ENCODE data around the gene UHRF1. TPM values are rescaled to one million over a fixed set of nuclear protein-coding genes. Genes with fewer than 3 reads are reported as not detected.

UHRF1 gene
- total RNA-seq, 3 donors from 2014 or later (not counting 1 experiment from before 2014, with no cell fraction given), result 2.8 to 4.6 (median 4.1) TPM

DNA sequence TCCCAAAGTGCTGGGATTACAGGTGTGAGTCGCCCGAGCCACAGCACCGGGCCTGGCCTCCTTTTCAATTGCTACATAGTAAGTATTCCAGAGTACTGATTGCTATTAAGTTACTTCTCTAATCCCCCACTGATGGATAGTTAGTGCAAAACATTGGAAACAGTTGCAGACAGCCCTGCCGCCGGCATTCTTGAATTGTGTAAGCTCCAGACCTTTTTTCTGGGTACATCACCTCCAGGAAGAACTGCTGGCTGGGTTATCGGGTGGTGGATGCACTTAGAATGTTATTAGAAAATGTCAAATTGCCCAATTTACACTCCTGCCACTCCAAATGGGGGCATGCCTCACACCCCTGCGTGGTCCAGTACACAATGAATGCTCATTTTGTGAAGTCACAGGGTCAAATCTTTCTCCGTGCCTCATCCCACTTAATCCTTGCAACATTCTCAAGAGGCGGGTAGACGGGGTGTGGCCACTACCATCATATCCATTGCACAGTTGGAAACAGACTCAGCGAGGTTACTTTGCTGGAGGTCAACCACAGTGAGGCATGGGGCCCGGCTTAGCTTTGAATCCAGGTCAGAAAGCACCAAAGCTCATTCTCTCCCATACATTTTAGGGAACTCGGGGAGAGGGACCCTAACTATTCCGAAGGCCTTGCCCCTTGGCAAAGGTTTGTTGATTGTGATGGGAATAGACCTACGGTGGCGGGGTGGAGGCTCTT, 58.6 kb downstream of the UHRF1 start:
- Histone ChIP-seq H3K27me3 (ENCODE audit: control insufficient read depth, insufficient read depth, low read length) (no peaks in the 10 kb centered on the region), H3K4me1 (ENCODE audit: control insufficient read depth, insufficient read depth, low read length) (peaks cover 33% of the 10 kb centered on the region), H3K4me3 (ENCODE audit: low read length) (peak overlapping the region; percentile 16), H3K36me3 (ENCODE audit: control insufficient read depth, insufficient read depth, low read length) (no peaks in the 10 kb centered on the region), H3K27ac (ENCODE audit: low read length) (peak overlapping the region; percentile 58), H3K9me3 (ENCODE audit: control insufficient read depth, insufficient read depth, low read length) (no peaks in the 10 kb centered on the region)
- Mint-ChIP-seq H3K27me3 (ENCODE audit: low read depth in 2 of 2) (no peaks in the 10 kb centered on the region), H3K4me3 (peak overlapping the region; percentile 88), H3K27ac (peak overlapping the region; percentile 94 to 97), H3K36me3 (no peaks in the 10 kb centered on the region), H3K4me1 (peaks cover 30 to 41% of the 10 kb centered on the region in 2 donors), H3K9me3 (no peaks in the 10 kb centered on the region)
- TF ChIP-seq, protein P1, sequence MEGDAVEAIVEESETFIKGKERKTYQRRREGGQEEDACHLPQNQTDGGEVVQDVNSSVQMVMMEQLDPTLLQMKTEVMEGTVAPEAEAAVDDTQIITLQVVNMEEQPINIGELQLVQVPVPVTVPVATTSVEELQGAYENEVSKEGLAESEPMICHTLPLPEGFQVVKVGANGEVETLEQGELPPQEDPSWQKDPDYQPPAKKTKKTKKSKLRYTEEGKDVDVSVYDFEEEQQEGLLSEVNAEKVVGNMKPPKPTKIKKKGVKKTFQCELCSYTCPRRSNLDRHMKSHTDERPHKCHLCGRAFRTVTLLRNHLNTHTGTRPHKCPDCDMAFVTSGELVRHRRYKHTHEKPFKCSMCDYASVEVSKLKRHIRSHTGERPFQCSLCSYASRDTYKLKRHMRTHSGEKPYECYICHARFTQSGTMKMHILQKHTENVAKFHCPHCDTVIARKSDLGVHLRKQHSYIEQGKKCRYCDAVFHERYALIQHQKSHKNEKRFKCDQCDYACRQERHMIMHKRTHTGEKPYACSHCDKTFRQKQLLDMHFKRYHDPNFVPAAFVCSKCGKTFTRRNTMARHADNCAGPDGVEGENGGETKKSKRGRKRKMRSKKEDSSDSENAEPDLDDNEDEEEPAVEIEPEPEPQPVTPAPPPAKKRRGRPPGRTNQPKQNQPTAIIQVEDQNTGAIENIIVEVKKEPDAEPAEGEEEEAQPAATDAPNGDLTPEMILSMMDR (IDR thresholded peaks at IDR 0.05), result no peak
- DNase-seq, result no peak
- ATAC-seq, result no peak
- 79% methylated on average over 12 of the region's 16 CpGs for WGBS (ENCODE audit: insufficient coverage)
- intact Hi-C loops (cut with micrococcal nuclease), result loop anchor here (1.0 to 2.0 kb wide), 3 partner anchors 53 to 177 kb away; partner anchors contain the start of gene FEM1A

DNA sequence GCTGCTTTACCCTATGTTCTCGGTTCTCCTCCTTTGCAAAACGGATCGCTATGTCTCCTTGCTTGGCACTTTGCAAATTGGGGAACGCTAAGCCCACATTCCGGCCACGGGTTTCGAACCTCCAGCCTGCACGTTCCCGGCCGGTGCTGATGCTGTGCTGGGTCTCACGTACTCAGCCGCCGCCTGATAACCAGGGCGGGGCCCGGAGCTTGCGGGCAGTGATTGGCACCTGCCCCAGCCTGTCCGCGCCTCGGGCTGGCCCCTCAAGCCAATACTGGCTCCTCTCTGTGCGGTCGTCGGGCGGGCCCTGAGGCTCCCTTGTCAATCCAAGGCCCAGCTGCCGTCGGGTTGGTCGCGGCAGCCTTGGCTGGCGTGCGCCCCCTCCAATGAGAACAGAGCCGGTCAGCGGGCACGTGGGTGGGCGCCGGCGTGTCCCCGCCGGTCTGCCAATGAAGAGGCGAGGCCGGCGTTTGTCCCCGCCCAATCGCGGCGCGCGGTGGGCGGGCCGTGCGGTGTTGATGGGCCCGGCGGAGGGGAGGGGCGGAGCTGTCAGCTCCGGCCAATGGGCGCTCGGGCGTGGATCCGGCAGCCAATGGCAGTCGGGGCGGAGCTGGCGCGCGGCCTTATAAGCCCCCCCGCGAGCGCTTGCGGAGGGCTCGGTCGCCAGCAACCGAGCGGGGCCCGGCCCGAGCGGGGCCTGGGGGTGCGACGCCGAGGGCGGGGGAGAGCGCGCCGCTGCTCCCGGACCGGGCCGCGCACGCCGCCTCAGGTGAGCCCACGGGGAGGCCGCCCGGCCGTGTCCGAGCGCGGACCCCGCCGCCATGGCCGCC, 59.4 kb downstream of the UHRF1 start, which contains the start of gene KDM4B:
KDM4B (plus strand) TSS at position 652 of the 830 bp plus-strand sequence. CDS start 63,778 bp downstream, outside the sequence.
- intact Hi-C loops (cut with micrococcal nuclease), result loop anchor here (1.0 to 2.0 kb wide), 3 partner anchors 54 to 178 kb away; partner anchors contain the start of gene FEM1A
- TF ChIP-seq, protein P1 (IDR thresholded peaks at IDR 0.05), result no peak
- Mint-ChIP-seq H3K4me3 (peak within 1 kb of the TSS; percentile 90), H3K9me3 (no peaks in the 10 kb centered on the region), H3K27ac (peak within 1 kb of the TSS; percentile 94 to 97), H3K27me3 (ENCODE audit: low read depth in 2 of 2) (no peaks in the 10 kb centered on the region), H3K36me3 (no peaks in the 10 kb centered on the region), H3K4me1 (peaks cover 32 to 41% of the 10 kb centered on the region in 2 donors)
- Histone ChIP-seq H3K9me3 (ENCODE audit: control insufficient read depth, insufficient read depth, low read length) (no peaks in the 10 kb centered on the region), H3K27ac (ENCODE audit: low read length) (peak within 1 kb of the TSS; percentile 58), H3K4me1 (ENCODE audit: control insufficient read depth, insufficient read depth, low read length) (peaks cover 33% of the 10 kb centered on the region), H3K36me3 (ENCODE audit: control insufficient read depth, insufficient read depth, low read length) (no peaks in the 10 kb centered on the region), H3K4me3 (ENCODE audit: low read length) (peak within 1 kb of the TSS; percentile 51), H3K27me3 (ENCODE audit: control insufficient read depth, insufficient read depth, low read length) (no peaks in the 10 kb centered on the region)
- ATAC-seq, result peak; percentile 87 to 97 (median 89)
- DNase-seq, result peak; percentile 99
- under 1% methylated on average over 96 of the region's 96 CpGs for WGBS (ENCODE audit: insufficient coverage)

DNA sequence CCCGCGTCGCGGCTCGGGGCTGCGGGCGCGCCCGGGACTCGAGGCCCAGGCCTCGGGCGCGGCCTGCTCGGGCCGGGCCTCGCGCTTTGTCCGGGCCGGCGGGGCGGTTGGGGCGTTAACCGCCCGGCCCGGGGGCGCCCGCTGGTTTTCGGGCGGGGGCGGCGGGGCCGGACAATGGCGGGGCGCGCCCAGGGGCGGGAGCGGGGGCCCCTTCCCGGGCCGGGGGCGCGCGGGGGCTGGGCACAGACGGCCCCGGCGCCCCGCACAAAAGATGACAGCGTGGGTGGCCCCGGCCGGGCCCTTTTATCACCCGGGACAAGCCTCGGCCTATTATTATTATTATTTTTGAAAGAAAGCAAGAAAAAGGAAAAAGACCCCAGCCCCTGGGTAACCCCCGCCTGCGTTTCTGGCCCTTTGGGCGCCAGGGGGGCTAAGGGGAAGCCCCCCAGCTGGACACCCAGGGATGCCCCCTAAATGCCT, 60.0 kb downstream of the UHRF1 start:
- Histone ChIP-seq H3K36me3 (ENCODE audit: control insufficient read depth, insufficient read depth, low read length) (no peaks in the 10 kb centered on the region), H3K4me3 (ENCODE audit: low read length) (peak overlapping the region; percentile 51), H3K4me1 (ENCODE audit: control insufficient read depth, insufficient read depth, low read length) (peaks cover 33% of the 10 kb centered on the region), H3K9me3 (ENCODE audit: control insufficient read depth, insufficient read depth, low read length) (no peaks in the 10 kb centered on the region), H3K27me3 (ENCODE audit: control insufficient read depth, insufficient read depth, low read length) (no peaks in the 10 kb centered on the region), H3K27ac (ENCODE audit: low read length) (no peak overlapping the region)
- DNase-seq (no peak), ATAC-seq (no peak)
- Mint-ChIP-seq H3K36me3 (no peaks in the 10 kb centered on the region), H3K9me3 (no peaks in the 10 kb centered on the region), H3K27me3 (ENCODE audit: low read depth in 2 of 2) (no peaks in the 10 kb centered on the region), H3K27ac (peak overlapping the region; percentile 89 to 97), H3K4me1 (peaks cover 32 to 41% of the 10 kb centered on the region in 2 donors), H3K4me3 (peak overlapping the region; percentile 90)
- 0% methylated on average over 54 of the region's 54 CpGs for WGBS (ENCODE audit: insufficient coverage)
- intact Hi-C loops (cut with micrococcal nuclease), result loop anchor here (2.0 kb wide), 2 partner anchors 55 to 179 kb away; partner anchors contain the start of gene FEM1A
- TF ChIP-seq, protein P1 (IDR thresholded peaks at IDR 0.05), result no peak
